Activated CD4-positive, alpha-beta T cell treated with anti-CD3 and anti-CD28 coated beads, Interleukin-2, Interleukin-6, amounts not matched to agents 100 ng/mL and 50 ng/mL, durations not matched to agents 16 hours and 8 hours (primary cell): ENCODE measurements around the gene SNRPA1.

Experiments
- DNase-seq: peaks from one replicate; pipeline ENCODE4 v3.0.0-alpha.2; 2020

The SNRPA1 gene

DNA sequence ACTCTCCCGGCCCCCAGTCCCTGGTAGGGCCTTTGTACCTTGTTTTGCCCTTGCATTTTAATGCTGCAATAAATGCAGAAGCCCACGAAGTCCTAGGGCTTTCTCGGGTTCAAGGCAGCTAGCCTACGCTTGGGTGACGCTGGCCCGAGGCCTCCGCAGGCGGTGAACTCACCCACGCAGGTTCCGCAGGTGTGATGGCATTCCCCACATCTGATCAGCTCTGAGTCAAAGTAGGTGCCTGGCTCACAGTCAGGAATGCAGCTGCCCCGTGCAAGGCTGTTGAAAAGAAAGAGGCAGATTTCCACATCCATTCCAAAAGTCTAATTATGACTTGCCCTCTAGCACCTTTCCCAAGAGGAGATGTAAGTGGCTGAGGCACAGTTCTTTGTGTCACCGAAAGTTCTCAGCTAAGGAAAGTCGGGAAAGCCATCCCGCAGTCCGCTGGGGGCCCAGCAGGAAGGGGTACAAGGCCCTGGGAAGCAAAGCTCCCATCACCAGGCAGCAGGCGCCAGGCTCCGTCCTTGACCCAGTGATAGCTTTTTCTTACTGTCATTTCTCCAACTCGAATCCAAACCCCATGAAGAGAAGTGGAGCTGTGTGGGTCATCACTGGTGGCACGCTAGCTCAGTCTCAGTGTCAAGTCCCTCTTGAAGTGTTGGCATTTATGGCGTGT is 23.2 kb upstream of the SNRPA1 start:
- no peak for DNase-seq

DNA sequence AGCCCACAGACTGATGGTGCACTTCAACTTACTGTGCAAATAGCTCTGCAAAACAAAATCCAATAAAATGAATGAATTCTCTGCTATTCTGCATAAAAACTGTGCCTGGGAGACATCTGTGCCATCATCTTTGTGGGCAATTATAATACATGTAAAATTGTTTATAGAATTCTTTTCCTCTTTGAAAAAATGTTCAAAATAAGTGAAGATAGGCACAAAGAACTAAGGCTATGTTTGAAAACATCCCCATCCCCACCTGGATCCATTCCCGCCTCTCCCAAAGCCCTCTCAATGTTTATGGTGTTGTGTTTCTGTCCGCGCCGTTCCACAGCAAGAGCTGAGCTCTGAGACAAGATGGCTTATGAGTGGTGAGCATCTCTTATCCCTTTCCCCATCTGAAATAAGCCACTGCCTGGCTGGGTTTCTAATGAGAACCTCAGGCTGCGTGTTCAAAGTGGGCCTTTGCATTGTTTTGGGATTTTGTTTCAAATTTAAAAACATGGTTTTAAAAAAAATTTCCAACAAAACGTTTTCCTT is 22.4 kb upstream of the SNRPA1 start:
- no peak for DNase-seq

DNA sequence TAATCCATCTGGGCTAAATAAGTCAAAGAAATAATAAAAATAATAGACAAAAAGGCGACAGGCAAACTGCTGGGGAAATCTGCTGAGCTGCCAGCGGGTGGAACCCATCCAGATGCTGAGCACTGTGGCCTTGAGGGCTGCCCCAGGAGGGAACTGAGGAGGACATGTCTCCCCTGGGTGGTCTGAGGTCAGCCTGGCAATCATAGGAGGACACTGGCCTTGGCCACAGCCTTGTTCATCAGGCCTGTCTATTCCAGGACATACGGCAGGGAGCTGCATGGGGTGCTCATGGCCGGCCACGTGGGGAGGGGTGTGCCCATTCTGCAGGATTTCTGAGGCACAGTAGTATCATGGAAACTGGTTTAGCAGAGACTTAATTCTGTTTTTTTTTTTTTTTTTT is 21.5 kb upstream of the SNRPA1 start:
- no peak for DNase-seq

DNA sequence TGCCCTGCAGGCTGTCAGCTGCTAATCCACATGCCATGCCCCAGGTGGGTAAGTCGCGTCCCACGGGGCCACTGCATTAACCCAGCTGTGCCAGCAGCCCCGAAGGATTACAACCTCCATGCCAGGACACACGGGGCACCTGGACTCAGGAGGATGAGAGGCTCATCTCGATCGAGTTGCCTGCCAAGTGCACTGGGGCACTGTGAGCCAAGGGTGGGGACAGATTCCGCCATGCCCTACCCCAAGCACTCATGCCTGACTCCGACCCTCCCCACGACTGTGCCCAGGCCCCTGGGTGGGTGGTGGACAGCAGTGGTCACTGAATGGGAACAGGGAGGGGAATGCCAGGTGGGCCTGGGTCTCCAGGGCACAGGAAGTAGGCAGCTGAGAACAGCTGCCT is 20.7 kb upstream of the SNRPA1 start:
- DNase-seq = no peak

DNA sequence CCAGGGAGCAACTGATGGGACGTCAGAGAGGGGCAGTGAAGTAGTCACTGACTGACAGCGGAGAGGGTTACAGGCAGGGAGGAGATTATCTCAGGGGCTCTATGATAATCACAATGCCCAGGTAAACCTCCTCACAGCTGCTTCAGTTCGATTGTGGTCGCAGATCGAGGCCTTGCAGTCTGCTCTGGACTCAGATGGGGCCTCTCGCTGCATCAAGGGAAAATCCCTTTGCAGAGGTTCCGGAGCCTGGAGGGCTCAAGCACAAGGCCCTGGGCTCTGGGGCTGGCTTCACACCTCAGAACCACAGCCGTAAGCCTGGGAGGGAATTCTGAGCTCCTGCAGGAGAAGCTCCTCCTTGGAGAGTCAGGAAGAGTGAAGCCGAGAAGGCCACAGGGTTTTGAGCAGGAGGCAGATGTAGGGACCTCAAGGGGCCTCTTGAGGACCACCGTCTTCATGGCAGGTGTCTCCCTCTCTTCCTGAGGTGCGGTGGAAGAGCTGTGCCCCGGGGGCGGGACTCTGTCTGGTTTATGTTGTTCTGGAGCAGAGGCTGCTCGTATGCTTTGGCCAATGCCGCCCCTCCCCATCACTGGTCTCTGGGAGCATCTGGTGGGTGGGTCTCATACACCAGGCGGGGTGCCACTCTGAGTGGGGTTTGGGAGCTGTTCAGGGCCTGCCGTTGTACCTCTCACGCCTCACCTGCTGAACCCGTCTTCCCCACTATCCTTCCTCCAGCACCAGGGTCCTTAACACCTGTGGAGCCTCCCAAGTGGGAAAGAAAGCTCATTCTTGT is 19.5 kb upstream of the SNRPA1 start:
- DNase-seq = no peak

DNA sequence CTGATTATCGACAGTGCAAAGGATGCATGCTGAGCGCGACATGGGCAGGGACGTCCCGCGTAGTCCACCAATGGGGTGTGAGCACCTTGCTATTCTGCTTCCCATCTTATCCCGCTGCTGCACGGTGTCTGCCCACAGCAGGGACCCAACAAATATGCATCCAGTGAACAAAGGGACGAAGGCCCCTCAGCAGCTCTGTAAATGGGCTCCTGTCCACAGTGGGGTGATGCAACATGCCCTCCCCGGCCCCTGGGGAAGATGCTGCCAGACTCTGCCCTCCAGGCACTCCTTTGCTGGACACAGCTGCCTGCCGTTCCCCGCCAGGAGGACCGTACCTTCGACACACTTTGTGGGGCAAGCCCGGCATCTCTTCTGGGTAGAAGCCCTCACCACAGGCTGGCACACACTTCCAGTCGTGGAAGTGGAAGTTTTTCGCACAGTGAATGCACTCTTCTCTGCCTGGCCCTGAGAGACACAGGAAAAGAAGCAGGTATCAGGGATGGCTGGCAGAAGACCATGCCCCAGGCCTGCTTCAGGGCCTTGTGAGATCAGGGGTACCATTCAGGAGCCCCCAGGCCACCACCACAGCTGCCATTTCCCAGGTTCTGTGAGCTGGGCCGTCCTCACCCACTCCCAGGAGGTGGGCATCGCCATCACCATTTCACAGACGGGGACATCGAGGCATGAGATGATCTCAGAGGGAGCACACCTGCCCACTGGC is 18.2 kb upstream of the SNRPA1 start:
- DNase-seq = no peak

DNA sequence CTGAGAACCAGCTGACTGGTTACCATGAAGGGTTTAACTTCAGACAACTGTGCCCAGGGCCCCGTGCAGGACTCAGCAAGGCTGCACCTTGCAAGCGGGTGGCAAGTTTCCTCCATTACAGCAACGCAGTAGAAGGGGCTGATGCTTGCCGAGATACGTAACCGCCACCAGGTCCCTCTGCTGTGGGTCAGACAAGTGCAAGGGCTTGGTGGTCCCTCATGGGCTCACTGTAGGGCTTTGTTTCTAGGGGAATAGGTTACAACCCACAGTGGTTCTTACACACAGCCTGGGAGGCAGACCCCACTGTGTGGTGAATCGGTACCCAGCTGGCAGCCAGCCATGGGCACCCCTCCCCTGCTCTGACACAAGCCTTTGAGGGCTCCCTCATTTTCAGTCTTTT is 15.5 kb upstream of the SNRPA1 start:
- no peak for DNase-seq

DNA sequence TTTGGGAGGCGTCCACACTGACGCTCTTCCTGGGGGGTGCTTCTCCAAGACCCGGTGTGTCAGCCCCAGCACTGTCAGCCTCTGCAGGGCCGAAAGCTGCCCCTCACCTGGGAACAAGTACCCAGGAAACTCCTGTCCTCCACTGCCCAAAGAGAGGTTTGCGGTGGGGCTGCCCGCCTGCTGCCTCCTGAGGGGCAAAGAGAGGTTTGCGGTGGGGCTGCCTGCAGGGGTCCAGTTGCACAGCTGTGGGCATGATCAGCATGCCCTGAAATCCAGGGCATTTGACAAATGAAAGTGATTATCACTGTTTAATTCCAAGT is 15.1 kb upstream of the SNRPA1 start:
- no peak for DNase-seq

DNA sequence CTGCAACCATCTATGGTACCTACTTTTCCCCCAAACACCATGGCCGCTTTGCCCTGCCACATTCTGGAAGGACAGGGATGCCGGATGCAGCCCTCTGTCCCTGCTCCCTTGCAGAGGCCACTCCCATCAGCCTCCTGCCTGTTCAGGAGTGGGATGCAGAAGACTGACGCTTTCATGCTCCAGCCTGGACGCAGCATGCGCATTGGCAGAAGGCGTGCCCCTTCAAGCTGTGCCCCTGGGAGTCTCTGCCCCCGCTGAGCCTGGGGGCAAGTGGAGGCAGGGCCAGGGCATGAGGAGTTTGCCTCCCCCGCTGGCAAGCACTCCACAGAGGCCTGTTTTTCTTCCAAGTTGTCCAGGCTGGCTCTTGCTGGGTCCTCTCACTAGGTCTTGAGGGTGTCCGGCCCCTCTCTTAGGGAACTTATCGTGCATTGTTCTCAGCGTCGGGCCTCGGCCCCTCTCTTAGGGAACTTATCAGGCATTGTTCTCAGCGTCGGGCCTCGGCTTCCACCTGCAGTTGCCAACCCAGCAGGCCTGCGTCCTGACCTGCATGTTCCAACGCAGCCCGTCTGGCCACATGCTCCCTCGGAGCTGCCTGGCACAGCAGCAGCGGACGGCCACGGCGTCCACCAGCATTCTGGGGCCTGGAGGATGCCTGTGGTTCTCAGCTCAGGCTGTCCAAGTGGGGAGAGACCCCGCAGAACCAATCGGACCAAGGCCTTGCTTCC is 14.6 kb upstream of the SNRPA1 start:
- no peak for DNase-seq

DNA sequence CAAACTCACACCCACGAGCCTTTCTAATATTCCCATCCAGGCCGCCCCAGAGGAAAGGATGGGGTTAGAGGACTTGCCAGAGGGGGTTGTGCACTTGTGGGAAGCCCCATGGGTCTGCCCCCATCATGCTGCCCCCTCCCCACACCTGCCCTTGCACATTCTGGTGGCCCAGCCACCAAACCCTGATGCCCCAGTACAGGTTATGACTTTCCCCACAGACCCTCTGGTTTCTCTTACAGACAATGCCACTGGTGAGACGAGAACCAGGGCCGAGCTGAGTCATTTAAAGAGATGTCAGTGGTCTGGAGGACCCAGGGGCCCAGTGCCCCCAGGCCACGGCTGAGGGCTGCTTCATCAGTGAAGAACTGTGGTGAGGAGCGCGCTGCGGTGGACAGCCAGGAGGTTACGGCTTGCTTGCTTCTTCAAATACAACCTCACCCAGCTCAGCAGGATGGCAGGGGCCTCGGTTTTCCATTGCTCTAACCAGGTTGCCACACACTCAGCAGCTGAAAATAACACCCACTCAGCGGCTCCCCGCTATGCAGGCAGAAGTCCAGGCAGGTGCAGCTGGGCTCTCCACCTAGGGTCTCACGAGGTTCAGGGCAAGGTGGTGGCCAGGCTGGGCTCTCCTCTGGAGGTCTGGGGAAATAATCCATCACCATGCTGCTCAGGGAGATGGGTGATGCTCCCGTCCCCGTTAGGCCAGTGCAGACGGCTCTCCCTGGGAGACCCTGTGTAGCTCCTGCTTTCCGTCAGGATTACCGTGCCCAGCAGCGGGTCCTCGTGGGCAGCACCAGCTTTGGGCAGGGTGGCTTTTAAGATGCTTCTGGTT is 13.8 kb upstream of the SNRPA1 start:
- DNase-seq = no peak

DNA sequence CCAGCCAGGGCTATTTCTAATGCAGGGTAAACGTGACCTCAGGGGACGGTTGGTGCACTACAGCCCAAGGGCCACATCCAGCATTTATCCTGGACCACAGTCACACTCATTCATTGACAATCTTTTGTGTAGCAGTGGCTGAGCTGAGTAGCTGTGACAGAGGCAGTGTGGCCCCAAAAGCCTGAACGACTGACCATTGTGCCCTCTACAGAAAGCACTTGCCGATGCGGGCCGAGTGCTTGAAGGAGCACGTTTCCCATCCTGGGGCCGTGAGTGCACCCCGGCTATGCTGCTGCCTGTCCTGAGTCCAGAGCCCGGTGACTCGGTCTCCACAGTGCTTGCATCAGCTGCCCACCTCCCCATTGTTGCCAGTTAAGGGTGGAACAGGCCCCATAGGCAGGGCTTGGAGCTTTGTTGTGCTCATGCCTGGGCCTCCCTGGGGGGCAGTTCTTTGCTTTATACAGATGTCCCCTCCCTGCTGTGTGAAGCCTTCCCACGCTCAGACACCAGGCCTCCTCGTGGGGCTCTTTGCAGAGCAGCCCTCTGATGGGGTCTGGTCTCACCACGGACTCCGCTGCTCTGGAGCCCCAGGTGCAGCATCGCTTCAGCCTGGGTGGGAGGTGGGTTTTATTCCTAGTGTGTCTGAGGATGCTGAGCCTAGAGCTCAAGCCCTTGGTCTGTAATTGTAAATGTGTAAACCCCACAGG is 13.0 kb upstream of the SNRPA1 start:
- no peak for DNase-seq

DNA sequence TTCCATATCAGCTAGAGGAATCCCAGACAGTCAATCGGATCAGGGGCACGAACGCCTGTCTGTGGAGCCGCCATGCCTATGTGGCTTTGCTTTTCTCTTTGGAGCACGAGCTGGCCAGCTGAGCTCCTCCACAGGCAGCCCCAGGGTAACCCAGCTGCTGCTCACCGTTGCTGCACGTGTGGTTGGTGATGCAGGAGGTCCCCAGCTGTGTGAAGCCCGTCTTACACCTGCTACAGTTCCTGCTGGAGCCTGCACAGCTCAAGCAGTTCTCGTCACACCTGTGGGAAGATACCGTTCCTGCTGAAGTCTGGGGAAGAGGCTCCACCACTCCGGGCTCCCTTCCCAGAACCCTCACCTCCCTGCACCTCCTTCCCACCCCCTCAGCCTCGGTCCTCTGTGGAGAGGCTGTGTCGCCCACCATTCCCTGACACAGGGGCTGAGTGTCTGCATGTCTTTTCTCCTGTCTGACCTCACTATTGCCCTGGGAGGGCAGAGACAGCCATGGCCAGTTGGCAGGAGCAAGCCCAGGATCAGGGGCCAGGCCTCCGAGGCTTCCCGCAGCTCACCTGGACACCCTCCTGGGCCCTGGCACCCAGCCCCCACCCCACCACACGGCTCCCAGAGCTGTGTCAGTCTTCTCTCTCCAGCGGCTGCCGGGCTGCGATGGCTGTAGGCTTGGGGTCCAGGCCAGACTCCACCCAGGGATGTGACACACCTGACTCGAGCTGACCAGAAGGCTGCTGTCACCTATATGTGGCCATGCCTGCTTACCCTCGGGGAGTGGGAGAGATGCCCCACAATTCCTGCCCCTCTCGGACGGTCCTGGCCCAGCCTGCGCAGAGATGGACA is 12.2 kb upstream of the SNRPA1 start:
- DNase-seq = no peak

DNA sequence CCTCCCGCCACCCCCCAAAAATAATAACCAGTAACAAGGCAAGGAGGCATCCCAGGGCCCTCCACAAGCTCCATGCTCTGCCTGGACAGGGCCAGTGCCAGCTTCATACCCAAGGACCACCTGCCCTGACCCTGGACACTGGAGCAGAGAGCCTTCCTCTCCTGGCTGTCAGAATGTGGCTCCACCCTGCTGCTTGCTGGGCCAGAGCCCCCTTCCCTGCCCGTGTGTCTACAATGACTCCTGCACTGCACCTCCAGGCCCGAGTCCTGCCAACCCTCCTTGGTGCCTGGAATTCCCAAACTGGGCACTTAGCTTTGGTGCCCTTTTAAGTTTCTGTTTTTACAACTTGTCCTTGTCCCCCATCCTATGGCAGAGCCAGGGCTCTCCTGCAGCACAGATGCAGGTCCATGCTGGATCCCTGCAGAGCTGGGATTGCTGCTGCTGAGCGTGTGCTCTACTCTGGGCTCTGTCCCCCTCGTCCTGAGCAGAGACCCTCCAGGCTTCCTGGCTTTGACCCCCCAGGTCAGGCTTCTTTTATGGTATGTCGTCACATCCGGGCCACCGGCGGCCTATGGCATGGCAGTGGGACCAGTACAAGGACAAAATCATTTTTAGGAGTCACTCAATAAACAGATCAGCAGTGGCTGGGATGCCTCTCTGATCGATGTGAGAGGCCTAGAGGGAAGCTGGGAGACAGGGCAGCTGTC is 11.4 kb upstream of the SNRPA1 start:
- DNase-seq = no peak

DNA sequence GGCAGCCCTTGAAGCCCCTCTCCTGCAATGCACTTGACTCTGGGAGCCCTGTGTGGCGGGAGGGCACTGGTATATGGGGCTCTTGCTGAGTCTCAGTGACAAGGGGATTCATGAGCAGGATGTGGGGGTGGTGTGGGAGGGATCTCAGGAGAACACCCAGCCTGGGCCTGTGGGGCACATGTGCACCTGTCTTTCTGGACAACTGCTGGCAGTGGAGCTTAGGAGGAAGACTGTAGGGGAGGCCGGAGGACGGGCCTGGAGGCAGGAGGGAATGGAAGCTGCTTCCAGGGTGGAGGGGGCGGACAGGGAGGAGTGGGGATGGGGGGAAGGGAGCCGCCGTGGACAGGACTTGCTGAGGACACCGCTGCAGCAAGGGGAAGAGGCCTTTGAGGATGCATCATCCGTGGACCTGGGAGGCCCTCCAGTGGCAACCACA is 10.8 kb upstream of the SNRPA1 start:
- DNase-seq = no peak

DNA sequence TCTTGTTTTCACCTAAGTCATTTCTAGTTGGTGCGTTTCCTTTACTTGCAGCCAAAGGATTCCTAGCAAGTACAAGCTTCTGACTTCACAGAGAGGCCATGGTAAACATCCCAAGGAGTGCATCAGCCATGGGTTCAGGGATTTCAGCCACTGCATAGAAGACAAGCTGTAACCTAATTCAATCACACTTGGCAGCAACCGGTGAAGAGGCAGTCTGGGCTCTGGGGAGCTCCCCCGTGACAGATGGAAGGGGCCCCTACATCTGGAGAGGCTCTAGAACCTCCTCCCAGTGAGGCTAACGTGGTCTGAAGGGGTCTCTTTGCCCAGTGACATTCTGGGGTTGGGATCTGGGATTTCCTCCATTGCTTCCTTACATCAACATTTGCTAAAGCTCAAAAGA is 8.4 kb upstream of the SNRPA1 start:
- no peak for DNase-seq

DNA sequence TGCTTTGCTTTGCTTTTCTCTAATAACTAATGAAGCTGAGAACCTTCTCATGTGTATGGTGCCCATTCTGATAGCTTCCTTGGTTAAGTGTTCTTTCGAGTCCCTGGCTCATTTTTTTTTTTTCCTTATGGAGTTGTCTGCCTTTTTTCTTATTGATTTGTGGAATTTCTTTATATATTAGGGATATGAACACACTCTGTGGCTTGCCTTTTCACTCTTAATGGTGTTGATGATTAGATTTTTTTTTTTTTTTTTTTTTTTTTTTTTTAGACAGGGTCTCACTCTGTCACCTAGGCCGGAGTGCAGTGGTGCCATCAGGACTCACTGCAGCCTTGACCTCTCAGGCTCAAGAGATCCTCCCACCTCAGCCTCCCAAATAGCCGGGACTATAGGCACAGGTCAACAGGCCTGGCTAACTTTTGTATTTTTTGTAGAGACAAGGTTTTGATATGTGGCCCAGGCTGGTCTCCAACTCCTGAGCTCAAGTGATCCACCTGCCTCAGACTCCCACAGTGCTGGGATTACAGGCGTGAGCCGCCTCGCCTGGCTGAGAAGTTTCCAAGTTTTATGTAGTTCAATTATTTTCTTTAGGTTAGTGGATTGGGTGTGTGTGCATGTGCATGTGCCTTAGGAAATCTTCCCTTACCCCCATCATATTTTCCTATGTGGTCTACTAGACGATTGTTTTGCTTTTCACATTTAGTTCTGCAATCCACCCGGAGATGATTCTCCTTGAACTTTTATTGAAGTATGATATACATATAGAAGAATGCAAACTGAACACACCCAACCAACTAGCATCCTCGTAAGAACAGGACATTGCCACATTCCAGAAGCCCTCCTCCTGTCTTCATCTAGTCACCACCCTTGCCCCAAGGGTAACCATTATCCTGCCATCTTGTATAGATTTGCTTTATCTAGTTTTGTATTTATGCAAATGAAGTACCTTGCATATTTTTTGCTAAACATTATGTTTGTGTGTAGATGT is 1.7 kb upstream of the SNRPA1 start:
- DNase-seq = no peak

DNA sequence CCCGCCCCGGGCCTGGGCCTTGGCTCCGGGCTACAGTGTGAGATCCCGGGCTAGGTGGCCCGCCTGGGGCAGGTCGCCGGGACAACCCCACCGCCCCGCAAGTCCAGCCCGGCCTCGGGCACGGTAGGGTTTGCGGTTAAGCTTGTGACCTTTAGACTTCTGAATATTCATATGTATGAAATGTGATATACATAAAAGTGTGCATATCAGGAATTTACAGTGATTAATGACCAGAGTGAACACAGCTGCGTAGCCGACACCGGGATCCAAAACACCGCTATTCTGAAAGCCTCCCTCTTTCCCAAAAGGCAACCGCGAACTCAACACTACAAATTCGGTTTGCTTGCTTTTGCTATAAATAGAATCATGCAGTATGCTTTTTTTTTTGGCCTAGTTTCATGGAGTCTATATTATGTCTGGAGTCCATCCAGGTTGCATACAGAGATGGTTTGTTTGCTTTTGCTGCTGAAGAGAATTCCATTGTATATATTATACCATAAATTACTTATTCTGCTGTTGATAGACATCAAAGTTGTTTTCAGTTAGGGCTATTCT is 636 bp upstream of the SNRPA1 start:
- no peak for DNase-seq

DNA sequence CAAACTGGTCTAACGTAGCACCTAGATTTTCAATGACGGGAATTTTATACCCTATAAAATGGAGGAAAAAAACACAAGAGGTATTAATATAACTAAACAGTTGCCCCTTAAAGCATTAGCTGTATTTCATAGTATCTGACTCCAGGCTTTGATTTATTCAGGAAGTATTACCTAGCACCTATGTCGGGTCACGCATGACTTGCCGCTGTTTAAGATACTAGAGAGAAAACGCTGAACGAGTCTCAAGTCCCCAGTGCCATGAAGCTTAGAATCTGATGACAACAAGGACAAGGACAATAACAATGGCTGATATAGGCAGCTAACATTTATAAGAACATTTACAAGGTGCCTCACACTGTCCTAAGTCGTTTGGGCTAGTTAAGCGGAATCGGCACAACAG is 1.9 kb downstream of the SNRPA1 start:
- DNase-seq = no peak
